Spleen (tissue), 11 donors: ENCODE data around the gene SLC9A3. TPM values are rescaled to one million over a fixed set of nuclear protein-coding genes. Genes with fewer than 3 reads are reported as not detected.

ENCODE experiments used
- DNase-seq: peaks from one replicate; pipeline ENCODE4 v3.0.0-alpha.2; 2020
- H3K27ac ChIP-seq, 8 donors: fragments of 200-600 bp; sonication (generic) in 7 of 8; 1 replicate in 4 of 8; 2 replicates in 4 of 8; pipeline versions ENCODE4 v1.5.0 to v1.8.0; 2016 to 2021; ENCODE audit warnings: inconsistent platforms in 4 of 8, mild to moderate bottlenecking in 4 of 8, moderate library complexity in 1 of 8
- H3K27me3 ChIP-seq, 7 donors: fragments of 200-600 bp; sonication (generic) in 6 of 7; replicated peaks in 1 of 7; 1 replicate in 4 of 7; 2 replicates in 3 of 7; pipeline versions ENCODE4 v1.5.0 to v1.8.0; 2016 to 2021; ENCODE audit warnings: inconsistent platforms in 3 of 7, mild to moderate bottlenecking in 1 of 7
- H3K36me3 ChIP-seq, 6 donors: fragments of 200-600 bp; sonication (generic) in 5 of 6; 1 replicate in 4 of 6; 2 replicates in 2 of 6; pipeline versions ENCODE4 v1.5.0 to v1.8.0; 2016 to 2021; ENCODE audit warnings: inconsistent platforms in 2 of 6
- H3K4me1 ChIP-seq, 6 donors: fragments of 200-600 bp; sonication (generic) in 5 of 6; 1 replicate in 3 of 6; 2 replicates in 3 of 6; pipeline versions ENCODE4 v1.5.0 to v1.8.0; 2016 to 2021; ENCODE audit warnings: inconsistent platforms in 3 of 6
- H3K4me3 ChIP-seq, 8 donors: fragments of 200-600 bp; sonication (generic) in 7 of 8; 1 replicate in 4 of 8; 2 replicates in 4 of 8; pipeline versions ENCODE4 v1.5.0 to v1.8.0; 2016 to 2021; ENCODE audit warnings: inconsistent platforms in 4 of 8, mild to moderate bottlenecking in 4 of 8, moderate library complexity in 2 of 8
- H3K9me3 ChIP-seq, 8 donors: fragments of 200-600 bp; sonication (generic) in 7 of 8; 1 replicate in 4 of 8; 2 replicates in 4 of 8; pipeline versions ENCODE4 v1.5.0 to v1.8.0; 2016 to 2021; ENCODE audit warnings: inconsistent platforms in 4 of 8
- CTCF ChIP-seq, 11 experiments: fragments of 200-600 bp in 7 of 11; fragments of 450-650 bp in 4 of 11; sonication (generic) in 4 of 11; IDR thresholded peaks in 8 of 11; conservative IDR thresholded peaks in 3 of 11; 1 replicate in 7 of 11; 2 replicates in 4 of 11; pipeline versions ENCODE4 v1.4.0 to v1.8.0; 2016 to 2021; ENCODE audit warnings: antibody characterized with exemption in 11 of 11, inconsistent platforms in 4 of 11, mild to moderate bottlenecking in 1 of 11
- POLR2A ChIP-seq, 3 donors: fragments of 450-650 bp; IDR thresholded peaks; one replicate each; pipeline ENCODE4 v1.5.1; 2017; ENCODE audit warnings: antibody characterized with exemption in 3 of 3, mild to moderate bottlenecking in 1 of 3
- POLR2AphosphoS5 ChIP-seq, 3 donors: sonication (generic); formaldehyde crosslinking; IDR thresholded peaks; one replicate each; pipeline ENCODE4 v1.5.1; 2017; ENCODE audit warnings: antibody characterized with exemption in 3 of 3
- WGBS, 5 donors: extraction: QIAGEN DNeasy Blood & Tissue Kit in 3 of 5; methylation state at CpG; one replicate each; pipeline versions ENCODE4 v1.1.5 to v1.1.7; 2013 to 2018; 5-methylcytosine and 5-hydroxymethylcytosine counted together
- intact Hi-C: fragments of 100-400 bp; cut with DNase I; formaldehyde crosslinking; loops from one replicate; pipeline ENCODE4 v1.15.0; 2023; ENCODE audit warnings: low total_unique reads
- polyA plus RNA-seq, 3 donors: library from polyadenylated mRNA; stranded (reverse); fragments of 200-250 nt; gene quantifications; one replicate each; pipeline ENCODE4 v1.2.1, GENCODE V29; 2013
- total RNA-seq, 7 donors: library from RNA; depleted of rRNA in 3 of 7; stranded (reverse); fragments of >200 nt in 3 of 7; fragmentation: NEBNext Ultra II Directional in 4 of 7; extraction: Animal tissue kit (Norgen Biotek cat#: 25700) in 4 of 7; gene quantifications; one replicate each; pipeline versions ENCODE4 v1.1.0 to v1.2.1, GENCODE V29; 2016 to 2021
- donor health status: healthy with polysubstance abuse.
- donor health status: DM: no; HTN: no; CAD: no; lungs with moderate emphysema.
- donor health status: DM: no; HTN: no; CAD: no.
- donor health status: Bipolar disorder and iron deficiency.
- donor health status: healthy.
- donor health status: DM: no; HTN: no; CAD: no.
- donor health status: DM: yes; HTN: yes; CAD: no.

Gene SLC9A3
- total and polyA plus RNA-seq, 10 donors: 1.0 to 3.2 (median 1.5) TPM

- WGBS, 5 donors: 62 to 71% (median 66%) methylated on average over 24 of the region's 24 CpGs
- H3K27ac ChIP-seq: no peak overlapping the region
- no peak for TF ChIP-seq CTCF (IDR thresholded peaks at IDR 0.05 in 8 of 11, conservative IDR thresholded peaks at IDR 0.05 in 3 of 11)
- no peak for TF ChIP-seq POLR2A (IDR thresholded peaks at IDR 0.05)
- no peak for TF ChIP-seq POLR2AphosphoS5 (IDR thresholded peaks at IDR 0.05)
- H3K9me3 ChIP-seq: no peaks in the 10 kb centered on the region
- H3K36me3 ChIP-seq: no peaks in the 10 kb centered on the region
- peaks cover 3 to 96% (median 88%) of the 10 kb centered on the region in 7 donors for H3K27me3 ChIP-seq
- H3K4me3 ChIP-seq: no peak overlapping the region
- peaks cover 23 to 59% (median 46%) of the 10 kb centered on the region in 6 donors for H3K4me1 ChIP-seq
- peak; percentile 66 for DNase-seq
- intact Hi-C loops: no loop called here
These were observed 6.0 kb upstream of the SLC9A3 start for GRCh38 chr5:530001-530955.

- H3K9me3 ChIP-seq: no peaks in the 10 kb centered on the region
- peaks cover 24 to 73% (median 55%) of the 10 kb centered on the region in 6 donors for H3K4me1 ChIP-seq
- DNase-seq: peak; percentile 76
- 8 to 26% (median 16%) methylated on average over 19 to 55 of the region's 55 CpGs for WGBS, 5 donors
- H3K27me3 ChIP-seq: peaks cover 3 to 96% (median 88%) of the 10 kb centered on the region in 7 donors
- H3K27ac ChIP-seq: no peak overlapping the region
- intact Hi-C loops: no loop called here
- no peaks in the 10 kb centered on the region for H3K36me3 ChIP-seq
- peak overlapping the region in 1 of 8 donors; percentile 50 for H3K4me3 ChIP-seq
- TF ChIP-seq POLR2AphosphoS5 (IDR thresholded peaks at IDR 0.05) (no peak), POLR2A (IDR thresholded peaks at IDR 0.05) (no peak), CTCF (IDR thresholded peaks at IDR 0.05 in 8 of 11, conservative IDR thresholded peaks at IDR 0.05 in 3 of 11) (no peak)
These were observed 4.6 kb upstream of the SLC9A3 start for GRCh38 chr5:528629-529511.

GRCh38 chr5:527646-528628, 3.7 kb upstream of the SLC9A3 start:
- peak overlapping the region in 1 of 8 donors; percentile 50 for H3K4me3 ChIP-seq
- peaks cover 27 to 82% (median 64%) of the 10 kb centered on the region in 6 donors for H3K4me1 ChIP-seq
- WGBS, 5 donors: 22 to 66% (median 31%) methylated on average over 13 to 66 of the region's 66 CpGs
- no peaks in the 10 kb centered on the region for H3K36me3 ChIP-seq
- H3K27ac ChIP-seq: no peak overlapping the region
- TF ChIP-seq CTCF (IDR thresholded peaks at IDR 0.05 in 8 of 11, conservative IDR thresholded peaks at IDR 0.05 in 3 of 11) (peak in 1 of 11 experiments; percentile 9), POLR2A (IDR thresholded peaks at IDR 0.05) (no peak), POLR2AphosphoS5 (IDR thresholded peaks at IDR 0.05) (no peak)
- H3K9me3 ChIP-seq: no peaks in the 10 kb centered on the region
- intact Hi-C loops: no loop called here
- peaks cover 3 to 96% (median 88%) of the 10 kb centered on the region in 7 donors for H3K27me3 ChIP-seq
- peak; percentile 78 for DNase-seq
